Activated T-cell treated with anti-CD3 and anti-CD28 coated beads for 4 hours (primary cell): ENCODE results near the gene ZMYM2.

Experiments
- DNase-seq: peaks from one replicate; pipeline ENCODE4 v3.0.0-alpha.2; 2020

ZMYM2 gene

DNA sequence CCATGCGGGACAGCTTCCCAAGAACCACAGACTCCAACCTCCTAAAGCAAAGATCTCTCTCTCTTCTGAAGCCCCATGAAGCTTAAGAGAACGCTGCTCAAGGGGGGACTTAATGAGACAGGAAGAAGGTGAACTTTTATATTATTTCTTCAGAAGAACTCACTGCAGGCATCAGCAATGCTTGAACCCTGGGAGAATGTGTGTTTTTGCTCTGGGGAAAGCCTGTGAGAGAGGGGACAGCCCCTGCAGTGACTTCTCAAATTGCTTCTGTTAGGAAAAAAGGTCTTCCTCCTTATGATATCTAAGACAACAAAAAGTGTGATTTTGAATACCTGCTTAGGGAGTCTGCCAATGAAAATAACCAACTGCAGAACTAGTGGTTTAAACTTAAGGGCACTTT lies 179.3 kb downstream of the ZMYM2 start:
- no peak for DNase-seq

DNA sequence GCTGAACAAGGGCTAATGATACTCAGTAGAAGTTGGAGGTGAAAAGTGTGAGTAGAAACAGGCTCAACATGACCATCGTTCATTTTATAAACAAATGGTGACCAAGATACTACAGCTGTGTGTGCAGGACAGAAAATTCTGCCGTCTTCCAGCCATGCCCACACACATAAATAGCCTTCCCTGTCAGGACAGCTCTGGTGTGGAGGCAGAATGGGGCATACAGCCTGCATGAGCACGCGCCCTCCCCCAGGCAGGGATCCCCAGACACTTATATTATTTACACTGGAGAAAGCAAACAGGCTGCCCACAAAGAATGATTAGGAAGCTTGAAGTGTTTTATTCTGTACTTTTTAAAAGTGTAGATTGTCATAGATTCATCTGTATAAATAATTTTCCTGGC lies 182.0 kb downstream of the ZMYM2 start:
- DNase-seq, result no peak
